Measurements from ENCODE around the gene PLAC1. TPM values are rescaled to one million over a fixed set of nuclear protein-coding genes. Genes with fewer than 3 reads are reported as not detected.

PLAC1 gene
- total and polyA plus RNA-seq, 2 of the 4 experiments (the other 2 are of a cell fraction): 0.36 to 0.74 TPM

DNA sequence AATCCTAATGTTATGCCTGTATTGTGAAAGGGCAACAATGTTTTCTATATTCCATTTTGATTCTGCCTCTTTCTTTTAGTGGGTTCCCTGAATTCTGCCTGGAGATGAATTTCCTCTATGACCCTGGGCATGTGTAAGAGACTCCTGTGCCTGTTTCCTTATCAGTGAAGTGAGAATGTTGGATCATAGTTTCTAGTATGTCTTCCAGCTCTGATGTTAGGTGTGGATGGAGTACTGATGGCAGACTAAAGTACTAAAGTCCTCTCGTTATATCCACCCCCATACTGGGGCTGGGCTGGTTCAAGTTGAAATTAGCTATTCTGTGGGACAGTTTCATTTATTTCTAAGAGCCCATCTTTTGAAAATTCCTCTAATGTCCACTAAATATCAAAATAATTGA, 29.6 kb downstream of the PLAC1 start:
- H3K9me3 ChIP-seq (ENCODE audit: control insufficient read depth, insufficient read depth, low read length): no peaks in the 10 kb centered on the region
- BruUV-seq (replicated peaks): no TSS peak
- no peak overlapping the region for H3K14ac ChIP-seq (replicated peaks; ENCODE audit: low read depth, low read length)
- H4K20me1 ChIP-seq (ENCODE audit: insufficient read depth, low read length): no peaks in the 10 kb centered on the region
- H3K56ac ChIP-seq (ENCODE audit: extremely low read depth, insufficient read depth, low read length): no peak overlapping the region
- CTCF ChIA-PET: no interaction called here
- H2AK9ac ChIP-seq (replicated peaks; ENCODE audit: low read depth, low read length, poor library complexity): no peak overlapping the region
- H2AFZ ChIP-seq (replicated peaks; ENCODE audit: low read length, poor library complexity): no peak overlapping the region
- H4K8ac ChIP-seq (ENCODE audit: low read depth in 2 of 2, low read length in 2 of 2): no peak overlapping the region
- no peaks in the 10 kb centered on the region for H3K79me1 ChIP-seq (ENCODE audit: low read depth in 1 of 2, low read length in 2 of 2)
- H4K5ac ChIP-seq (ENCODE audit: low read depth, low read length): no peak overlapping the region
- H2BK15ac ChIP-seq (ENCODE audit: low read depth, low read length): no peak overlapping the region
- no CpG with 5 or more reads among the region's 1 CpG for WGBS, 2 experiments (ENCODE audit: extremely low coverage in 2 of 2, insufficient read length in 1 of 2)
- peaks cover 15% of the 10 kb centered on the region for H3K4me1 ChIP-seq (ENCODE audit: control insufficient read depth, insufficient read depth, low read length)
- H4K91ac ChIP-seq (ENCODE audit: insufficient read depth, low read depth, low read length): no peak overlapping the region
- H3K27me3 ChIP-seq (ENCODE audit: control insufficient read depth, insufficient read depth, low read length): no peaks in the 10 kb centered on the region
- H3K27ac ChIP-seq (ENCODE audit: insufficient read depth, low read length): no peak overlapping the region
- TF ChIP-seq CHD1 (IDR thresholded peaks at IDR 0.05; ENCODE audit: low read depth, low read length): no peak
- TF ChIP-seq MAZ (IDR thresholded peaks at IDR 0.05; ENCODE audit: borderline replicate concordance, low read depth, low read length): no peak
- TF ChIP-seq NFE2L2 (IDR thresholded peaks at IDR 0.05; ENCODE audit: low read depth, low read length): no peak
- TF ChIP-seq, protein P1, sequence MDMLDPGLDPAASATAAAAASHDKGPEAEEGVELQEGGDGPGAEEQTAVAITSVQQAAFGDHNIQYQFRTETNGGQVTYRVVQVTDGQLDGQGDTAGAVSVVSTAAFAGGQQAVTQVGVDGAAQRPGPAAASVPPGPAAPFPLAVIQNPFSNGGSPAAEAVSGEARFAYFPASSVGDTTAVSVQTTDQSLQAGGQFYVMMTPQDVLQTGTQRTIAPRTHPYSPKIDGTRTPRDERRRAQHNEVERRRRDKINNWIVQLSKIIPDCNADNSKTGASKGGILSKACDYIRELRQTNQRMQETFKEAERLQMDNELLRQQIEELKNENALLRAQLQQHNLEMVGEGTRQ (IDR thresholded peaks at IDR 0.05; ENCODE audit: low read depth, low read length): no peak
- TF ChIP-seq CEBPB (IDR thresholded peaks at IDR 0.05; ENCODE audit: low read depth, low read length): no peak
- TF ChIP-seq ELK1 (IDR thresholded peaks at IDR 0.05; ENCODE audit: borderline replicate concordance, low read depth, low read length): no peak
- TF ChIP-seq MAFK (IDR thresholded peaks at IDR 0.05; ENCODE audit: low read depth, low read length): no peak
- no peak for TF ChIP-seq MXI1 (IDR thresholded peaks at IDR 0.05; ENCODE audit: borderline replicate concordance, low read depth, low read length)
- TF ChIP-seq RCOR1 (IDR thresholded peaks at IDR 0.05; ENCODE audit: insufficient replicate concordance, low read length): no peak
- no peak for TF ChIP-seq BHLHE40 (IDR thresholded peaks at IDR 0.05; ENCODE audit: low read depth, low read length)
- no peak for TF ChIP-seq CTCF (conservative IDR thresholded peaks at IDR 0.05; ENCODE audit: low read depth, low read length)
- H2AK5ac ChIP-seq (ENCODE audit: low read depth, low read length): no peak overlapping the region
- peaks cover 15% of the 10 kb centered on the region for H3K9me1 ChIP-seq (ENCODE audit: insufficient read depth, low read length)
- no peak for ATAC-seq (ENCODE audit: low read depth)
- H3K23ac ChIP-seq (ENCODE audit: low read depth, low read length): no peak overlapping the region
- in situ Hi-C loops (cut with MboI; ENCODE audit: low sequenced_read_pairs) (no loop called here), intact Hi-C loops (cut with micrococcal nuclease) (no loop called here), dilution Hi-C loops (cut with HindIII; ENCODE audit: low sequenced_read_pairs, unreplicated experiment) (no loop called here)
- H2BK20ac ChIP-seq (ENCODE audit: low read depth, low read length): no peak overlapping the region
- no peak overlapping the region for H3K4me3 ChIP-seq (ENCODE audit: insufficient read depth, low read depth, low read length)
- H3K4ac ChIP-seq (ENCODE audit: low read depth, low read length): no peak overlapping the region
- POLR2A ChIA-PET (ENCODE audit: unreplicated experiment): interaction anchor here (0.6 kb wide), 1 partner anchor 81 kb away, joined by 4 read pairs; no protein-coding TSS in a partner anchor
- H3K4me2 ChIP-seq (ENCODE audit: low read depth, low read length): no peak overlapping the region
- no peak for DNase-seq
- no peaks in the 10 kb centered on the region for H3K36me3 ChIP-seq (ENCODE audit: control insufficient read depth, insufficient read depth, low read length)
- no peak overlapping the region for H2BK120ac ChIP-seq (ENCODE audit: low read depth, low read length)
- no peak overlapping the region for H3K9ac ChIP-seq (ENCODE audit: low read depth, low read length)
- H2BK5ac ChIP-seq (ENCODE audit: low read depth, low read length, poor library complexity, severe bottlenecking): no peak overlapping the region
- H3K18ac ChIP-seq (ENCODE audit: low read depth, low read length): no peak overlapping the region

Data from IMR-90 (cell line).